Endometrial microvascular endothelial cells (primary cell): ENCODE data around the gene SMAGP. TPM values are rescaled to one million over a fixed set of nuclear protein-coding genes. Genes with fewer than 3 reads are reported as not detected.
"Not testable (repeated sequence)": the region's sequence is repeated elsewhere in the genome, so short reads cannot be mapped to it uniquely, and the experiment has no call there.

Experiments used
- in situ Hi-C: cut with HindIII; loops from 2 replicates; pipeline ENCODE4 v1.10.0; 2017; ENCODE audit warnings: low sequenced_read_pairs, low pct_unique_long_range_greater_than_20kb; ENCODE audit errors: inconsistent ontology term
- total RNA-seq: library from RNA; depleted of rRNA; stranded (reverse); fragments of >200 nt; gene quantifications from one replicate; pipeline ENCODE4 v1.2.3, GENCODE V29; 2015; ENCODE audit errors: inconsistent ontology term

SMAGP gene
- total RNA-seq, 1 donor from 2014 or later: 52.5 TPM

DNA sequence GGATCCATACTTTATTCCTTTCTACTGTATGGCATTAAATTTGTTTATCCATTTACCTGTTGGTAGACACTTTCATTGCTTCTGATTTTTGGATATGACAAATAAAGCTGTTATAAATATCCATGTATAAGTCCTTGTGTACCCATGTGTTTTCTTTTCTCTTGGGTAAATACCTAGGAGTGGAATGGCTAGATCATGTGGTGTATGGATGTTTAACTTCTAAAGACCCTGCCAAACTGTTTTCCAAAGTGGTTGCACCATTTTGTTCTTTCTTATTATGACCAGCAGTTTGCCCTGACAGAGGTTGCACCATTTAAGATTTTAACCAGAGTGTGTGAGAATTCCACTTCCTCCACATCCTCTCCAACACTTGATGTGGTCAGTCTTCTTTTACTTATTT is 37.6 kb downstream of the SMAGP start:
- in situ Hi-C loops: no loop called here

DNA sequence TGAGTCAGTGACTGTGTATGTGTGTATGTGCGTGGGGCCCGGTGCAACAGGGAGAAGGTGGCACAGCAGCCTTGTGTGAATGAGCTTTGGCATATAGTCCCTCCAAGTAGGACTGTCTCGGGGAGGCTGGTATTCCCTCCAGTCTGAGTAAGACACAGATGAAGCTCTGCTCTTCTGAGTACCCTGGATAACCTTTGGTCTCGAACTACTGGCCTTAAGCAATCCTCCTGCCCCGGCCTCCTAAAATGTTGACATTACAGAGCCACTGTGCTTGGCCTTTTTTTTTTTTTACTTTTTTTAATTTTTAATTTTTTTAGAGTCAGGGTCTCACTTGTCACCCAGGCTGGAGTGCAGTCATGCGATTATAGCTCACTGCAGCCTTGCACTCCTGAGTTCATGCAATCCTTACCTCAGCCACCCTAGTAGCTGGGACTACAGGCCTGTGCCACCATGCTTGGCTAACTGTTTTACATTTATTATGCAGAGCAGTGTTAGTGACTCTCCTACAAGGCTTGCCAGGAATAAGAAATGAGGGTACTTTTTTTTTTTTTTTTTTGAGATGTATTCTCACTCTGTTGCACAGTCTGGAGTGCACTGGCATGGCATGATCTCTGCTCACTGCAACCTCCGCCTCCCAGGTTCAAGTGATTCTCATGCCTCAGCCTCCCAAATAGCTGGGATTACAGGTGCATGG is 41.0 kb downstream of the SMAGP start:
- in situ Hi-C loops: no loop called here

DNA sequence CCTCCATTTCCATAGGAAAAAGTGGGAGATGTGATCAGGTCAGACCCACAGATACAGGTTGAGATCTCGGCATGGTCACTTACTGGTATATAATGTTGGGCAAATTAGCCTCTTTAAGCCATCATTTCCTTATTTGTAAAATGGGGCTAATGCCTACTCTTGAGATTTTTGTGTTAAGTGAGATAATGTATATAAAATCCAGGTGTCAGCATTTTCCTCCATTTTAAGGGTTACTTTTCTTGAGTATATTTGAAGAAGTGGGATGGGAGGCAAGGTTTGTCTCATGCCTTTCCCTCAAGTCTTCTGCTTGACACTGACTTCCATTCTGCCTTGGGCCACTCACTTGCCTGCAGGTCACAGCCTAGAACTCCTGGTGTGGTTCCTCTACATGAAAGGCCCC is 42.3 kb downstream of the SMAGP start:
- in situ Hi-C loops: no loop called here

DNA sequence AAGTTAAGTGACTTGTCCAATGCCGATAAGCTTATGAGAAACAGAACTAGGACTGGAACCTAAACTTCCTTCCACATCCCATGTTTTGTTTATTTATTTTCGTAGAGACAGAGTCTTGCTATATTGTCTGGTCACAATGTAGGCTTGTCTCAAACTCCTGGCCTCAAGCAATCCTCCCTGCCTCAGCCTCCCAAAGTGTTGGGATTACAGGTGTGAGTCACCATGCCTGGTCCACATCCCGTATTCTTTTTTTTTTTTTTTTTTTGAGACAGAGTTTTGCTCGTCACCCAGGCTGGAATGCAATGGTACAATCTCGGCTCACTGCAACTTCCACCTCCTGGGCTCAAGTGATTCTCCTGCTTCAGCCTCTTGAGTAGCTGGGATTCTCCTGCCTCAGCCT is 43.1 kb downstream of the SMAGP start:
- in situ Hi-C loops: not testable (repeated sequence)

DNA sequence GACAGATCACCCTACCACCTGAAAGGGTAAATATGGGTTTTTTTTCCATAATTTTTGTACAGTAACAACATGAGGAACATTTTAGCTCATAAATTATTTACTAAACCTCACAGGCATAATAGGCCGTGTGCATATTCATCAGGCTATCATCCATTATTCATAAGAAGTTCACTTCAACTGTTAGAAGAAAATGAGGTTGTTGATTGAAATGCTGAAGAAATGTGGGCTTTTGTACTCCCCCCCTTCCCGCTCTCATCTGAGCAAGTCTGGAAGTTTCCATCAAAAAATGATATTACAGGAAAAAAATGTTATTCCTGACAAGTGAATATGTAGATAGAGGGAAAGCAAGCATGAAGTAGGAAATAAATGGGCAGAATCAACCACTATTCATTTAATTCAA is 44.4 kb downstream of the SMAGP start:
- in situ Hi-C loops: no loop called here

DNA sequence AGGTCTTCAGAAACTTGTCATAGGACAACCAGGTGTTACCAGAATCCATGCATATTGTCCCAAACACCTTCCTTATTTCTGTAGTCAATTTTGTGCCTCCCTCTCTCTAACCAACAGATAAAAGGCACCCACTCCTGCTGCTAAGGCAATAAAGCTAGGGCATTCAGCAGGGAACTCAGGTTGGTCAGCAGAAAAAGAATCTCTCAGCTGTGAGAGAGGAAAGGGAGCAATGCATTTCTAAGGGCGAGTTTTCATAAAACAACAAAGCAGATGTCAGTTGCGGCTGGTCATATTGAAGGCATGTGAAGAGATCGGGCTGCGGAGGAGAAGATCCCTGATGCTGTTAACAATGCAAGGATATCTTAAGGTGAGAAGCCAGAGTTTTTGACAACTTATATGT is 45.0 kb downstream of the SMAGP start:
- in situ Hi-C loops: no loop called here

DNA sequence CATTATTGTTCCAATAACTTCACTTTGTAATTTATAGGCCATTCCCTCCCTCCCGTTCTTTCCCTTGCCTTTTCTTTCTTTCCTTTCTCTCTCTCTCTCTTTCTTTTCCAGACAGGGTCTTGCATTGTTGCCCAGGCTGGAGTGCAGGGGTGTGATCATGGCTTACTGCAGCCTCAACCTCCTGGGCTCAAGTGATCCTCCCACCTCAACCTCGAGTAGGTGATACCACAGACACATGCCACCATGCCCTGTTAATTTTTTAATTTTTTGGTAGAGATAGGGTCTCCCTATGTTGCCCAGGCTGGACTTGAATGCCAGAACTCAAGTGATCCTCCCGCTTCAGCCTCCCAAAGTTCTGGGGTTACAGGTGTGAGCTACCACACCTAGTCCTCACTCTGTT is 45.6 kb downstream of the SMAGP start:
- in situ Hi-C loops: no loop called here

DNA sequence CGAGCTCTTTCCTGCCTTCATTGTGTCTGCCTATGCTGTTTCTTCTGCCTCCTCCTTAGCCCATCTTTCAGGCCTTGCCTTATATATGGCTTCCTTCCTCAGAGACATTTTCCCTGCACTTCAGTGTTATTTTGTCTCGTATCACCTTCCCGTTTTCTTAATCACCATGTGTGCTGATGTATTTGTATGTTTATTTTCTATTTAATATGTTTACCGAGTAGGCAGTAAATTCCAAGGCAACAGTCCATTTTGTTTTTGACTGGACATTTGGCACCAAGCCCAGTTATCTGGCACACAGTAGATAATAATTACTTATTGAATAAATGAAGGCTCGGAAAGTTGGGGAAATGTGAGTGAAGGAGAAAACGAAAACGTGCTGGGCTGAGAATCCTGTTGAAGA is 47.8 kb downstream of the SMAGP start:
- in situ Hi-C loops: no loop called here

DNA sequence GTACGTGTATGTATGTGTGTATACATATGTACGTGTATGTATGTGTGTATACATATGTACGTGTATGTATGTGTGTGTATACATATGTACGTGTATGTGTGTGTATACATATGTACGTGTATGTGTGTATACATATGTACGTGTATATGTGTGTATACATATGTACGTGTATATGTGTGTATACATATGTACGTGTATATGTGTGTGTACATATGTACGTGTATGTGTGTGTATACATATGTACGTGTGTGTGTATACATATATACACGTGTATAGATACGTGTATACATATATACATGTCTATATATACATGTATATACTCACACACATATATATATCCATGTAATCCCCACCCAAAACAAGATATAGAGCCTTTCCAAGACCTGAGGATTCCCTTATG is 50.4 kb downstream of the SMAGP start:
- in situ Hi-C loops: not testable (repeated sequence)

DNA sequence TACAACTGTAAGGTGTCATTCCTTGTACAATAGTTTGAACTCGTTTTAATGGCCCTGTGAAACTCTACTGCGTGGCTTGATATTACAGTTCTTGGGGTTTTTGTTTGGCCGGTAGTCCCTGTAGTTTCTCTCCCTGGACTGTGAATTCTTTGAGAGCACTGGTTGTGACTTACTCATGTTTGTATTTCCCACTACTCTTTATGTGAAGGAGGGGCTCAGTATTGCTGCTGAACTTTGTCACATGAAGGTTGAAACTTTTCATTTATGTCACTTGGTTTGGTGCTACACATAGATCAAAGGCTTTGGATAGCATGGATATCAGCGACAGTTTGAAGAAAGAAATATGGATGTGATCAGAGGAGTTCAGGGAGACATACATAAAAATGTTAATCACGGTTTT is 50.9 kb downstream of the SMAGP start:
- in situ Hi-C loops: no loop called here

DNA sequence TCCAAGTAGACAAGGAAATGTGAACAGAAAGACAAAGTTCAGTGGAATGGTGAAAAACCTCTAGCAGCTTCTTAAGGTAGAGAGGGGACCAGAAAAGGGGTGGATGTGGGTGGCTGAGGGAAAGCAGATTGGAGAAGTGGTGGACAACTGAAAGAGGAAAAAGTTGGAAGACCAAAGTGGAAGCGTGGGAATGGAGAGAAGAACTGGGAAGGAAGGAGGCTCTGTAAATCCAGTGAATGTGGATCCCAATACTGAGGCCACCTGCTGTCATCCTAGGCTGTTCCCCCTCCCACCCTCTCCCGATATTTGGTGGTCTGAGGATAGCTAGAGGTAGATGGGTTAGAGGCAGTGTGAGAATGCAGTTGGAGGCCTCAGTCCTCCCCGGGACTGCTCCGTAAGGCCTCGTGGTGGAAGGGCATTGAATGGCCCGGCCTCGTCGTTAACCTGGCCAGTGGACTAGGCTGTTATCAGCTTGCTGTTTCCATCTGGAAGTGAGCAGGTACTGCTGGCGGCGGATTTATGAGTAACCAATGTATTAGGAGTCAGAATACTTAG is 51.5 kb downstream of the SMAGP start:
- in situ Hi-C loops: no loop called here

DNA sequence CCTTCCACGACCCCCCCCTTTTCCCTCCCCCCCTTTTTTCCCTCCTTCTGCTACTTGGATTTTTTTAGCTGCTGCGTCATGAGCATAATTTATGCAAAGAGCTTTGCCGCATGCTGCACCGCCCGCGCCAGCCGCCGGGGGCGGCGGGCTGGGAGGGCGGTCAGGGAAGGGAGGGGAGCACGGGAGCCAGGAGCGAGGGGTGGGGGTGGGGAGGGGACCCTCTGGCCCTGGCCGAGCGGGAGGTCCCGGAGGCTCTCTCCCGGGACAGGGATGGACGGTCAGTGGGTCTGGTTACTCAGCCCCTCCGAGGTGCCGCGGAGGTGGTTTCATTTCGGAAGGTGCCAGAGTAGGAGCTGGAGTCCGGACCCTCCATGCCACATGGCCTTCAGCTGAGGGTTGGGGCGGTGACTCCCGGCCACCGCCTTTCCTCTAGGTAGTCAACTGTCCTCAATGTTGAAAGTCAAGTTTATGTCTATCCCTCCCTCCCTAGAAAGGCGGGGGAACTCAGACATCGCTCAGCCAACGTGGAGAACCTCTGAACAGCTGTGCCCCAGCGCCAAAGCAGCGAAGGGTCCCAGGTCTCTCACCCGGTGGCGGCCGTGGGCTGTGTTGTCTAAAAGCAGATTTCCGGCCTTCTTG is 52.1 kb downstream of the SMAGP start, which contains the start of gene POU6F1:
TSS of gene POU6F1 (minus strand) at position 95 of the 639 bp plus-strand sequence. CDS start 11,226 bp downstream, outside the sequence.
- in situ Hi-C loops: no loop called here

DNA sequence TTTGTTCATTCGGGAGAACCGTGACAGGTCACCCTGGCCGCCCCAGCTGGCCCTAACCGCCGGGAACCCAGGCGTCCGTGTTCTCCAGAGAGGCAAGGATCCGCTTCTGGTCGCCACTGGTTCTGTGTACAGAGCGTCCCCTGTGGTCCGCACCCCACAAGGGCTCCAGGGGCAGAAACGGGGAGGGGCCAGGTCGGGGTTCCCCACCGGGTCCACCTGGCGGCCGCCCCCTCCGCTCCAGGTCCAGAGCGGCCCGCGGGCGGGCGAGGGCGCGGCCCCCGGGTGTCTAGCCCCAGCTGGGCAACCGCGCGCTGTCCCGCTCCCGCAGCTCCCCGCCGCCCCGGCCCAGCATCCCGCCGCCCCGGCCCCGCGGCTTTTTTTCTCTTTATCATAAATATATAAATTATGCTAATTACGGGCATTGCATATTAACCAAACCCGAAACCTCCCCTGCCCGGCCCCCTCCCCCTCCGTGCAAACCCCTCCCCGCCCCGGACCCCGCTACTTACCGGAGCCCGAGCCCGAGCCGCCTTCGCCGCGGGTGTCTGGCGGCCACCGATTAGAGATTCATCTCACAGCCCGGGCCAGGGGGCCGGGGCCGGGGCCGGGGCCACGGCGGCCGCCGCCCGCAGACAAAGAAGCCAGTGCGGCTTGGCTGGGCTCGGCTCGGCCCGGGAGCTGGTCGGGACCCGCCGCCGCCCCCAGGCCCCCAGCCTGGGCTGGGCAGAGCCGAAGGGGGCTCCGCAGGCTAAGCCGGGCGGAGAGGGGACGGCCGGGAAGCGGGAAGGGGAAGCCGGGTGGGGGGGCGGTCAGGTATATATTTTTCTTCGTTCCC is 52.9 kb downstream of the SMAGP start:
- in situ Hi-C loops: no loop called here

DNA sequence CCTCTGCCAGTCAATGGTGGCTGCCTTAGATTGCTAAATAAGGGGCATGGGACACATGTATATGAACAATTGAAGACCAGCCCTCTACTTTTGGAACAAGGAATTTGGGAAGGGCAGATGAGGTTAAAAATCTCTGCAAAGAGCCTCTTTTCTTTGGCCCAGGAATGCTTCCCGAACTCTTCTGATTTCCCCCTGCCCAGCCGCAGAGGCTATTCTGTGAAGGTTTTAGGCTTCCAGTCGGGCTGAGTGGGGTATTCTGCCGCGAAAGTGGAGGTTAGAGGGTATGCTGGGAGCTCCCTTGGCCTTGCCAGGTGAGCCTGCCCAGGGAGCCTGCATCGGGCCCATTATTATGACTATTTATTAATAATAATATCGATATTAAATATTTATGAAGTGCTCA is 53.6 kb downstream of the SMAGP start:
- in situ Hi-C loops: no loop called here

DNA sequence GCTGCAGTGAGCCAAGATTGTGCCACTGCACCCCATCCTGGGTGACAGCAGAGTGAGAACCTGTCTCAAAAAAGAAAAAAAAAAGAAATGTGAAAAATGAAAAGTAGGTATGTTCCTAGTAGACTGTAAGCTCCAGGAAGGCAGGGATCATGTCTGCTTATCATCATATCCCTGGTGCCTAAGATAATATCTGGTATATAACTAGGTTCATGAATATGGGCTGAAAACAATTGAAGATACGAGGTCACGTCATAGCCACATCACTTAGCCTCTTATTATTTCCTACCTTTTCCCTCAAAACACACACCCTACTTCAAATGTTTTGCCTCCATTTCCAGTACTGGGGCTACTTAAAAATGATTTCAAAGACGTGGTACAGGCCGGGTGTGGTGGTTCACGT is 55.3 kb downstream of the SMAGP start:
- in situ Hi-C loops: no loop called here

DNA sequence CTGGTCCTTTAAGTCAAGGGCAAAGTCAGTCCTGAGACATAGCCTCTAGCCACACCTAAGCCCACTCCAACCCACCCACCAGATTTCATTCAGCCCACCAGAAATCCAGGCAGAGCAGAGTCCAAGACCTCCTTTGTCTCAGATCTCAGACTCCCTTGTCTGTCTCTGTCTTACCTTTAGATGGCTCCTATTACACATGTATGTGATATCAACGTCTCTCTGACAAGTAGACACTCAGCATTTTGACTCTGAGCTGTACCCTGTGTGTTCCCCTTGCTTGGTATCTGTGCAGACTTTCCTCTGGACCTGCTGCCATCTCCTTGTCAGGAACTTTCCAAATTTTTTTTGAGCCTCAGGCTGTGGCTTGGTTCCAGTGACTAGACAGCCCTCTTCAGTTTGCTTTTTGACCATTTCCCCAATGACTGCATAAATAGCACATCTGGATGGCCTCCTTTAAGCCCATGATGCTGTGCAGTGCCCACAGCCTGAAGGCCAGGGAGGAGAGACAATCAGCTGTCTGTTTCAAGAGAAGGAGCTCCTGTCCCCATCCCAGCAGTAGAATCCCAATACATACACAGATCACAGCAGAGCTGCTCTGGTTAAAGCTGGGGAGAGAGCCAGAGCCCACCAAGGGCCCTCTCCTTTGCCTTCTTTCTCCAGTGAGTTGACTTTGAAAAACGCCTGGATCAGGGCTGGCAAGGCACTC is 59.4 kb downstream of the SMAGP start:
- in situ Hi-C loops: no loop called here

DNA sequence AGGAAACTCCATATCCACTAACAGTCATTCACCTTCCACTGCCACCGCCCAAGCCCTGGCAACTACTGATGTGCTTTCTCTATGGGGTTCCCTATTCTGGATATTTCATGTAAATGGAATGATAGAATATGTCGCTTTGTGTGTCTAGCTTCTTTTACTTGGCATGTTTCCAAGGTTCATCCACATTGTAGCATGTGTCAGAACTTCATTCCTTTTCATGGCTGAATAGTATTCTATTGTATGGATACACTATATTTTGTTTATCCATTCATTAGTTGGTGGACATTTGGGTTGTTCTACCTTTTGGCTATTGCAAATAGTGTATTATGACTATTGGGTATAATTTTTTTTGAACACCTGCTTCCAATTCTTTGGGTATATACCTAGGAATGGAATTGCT is 61.0 kb downstream of the SMAGP start:
- in situ Hi-C loops: no loop called here

DNA sequence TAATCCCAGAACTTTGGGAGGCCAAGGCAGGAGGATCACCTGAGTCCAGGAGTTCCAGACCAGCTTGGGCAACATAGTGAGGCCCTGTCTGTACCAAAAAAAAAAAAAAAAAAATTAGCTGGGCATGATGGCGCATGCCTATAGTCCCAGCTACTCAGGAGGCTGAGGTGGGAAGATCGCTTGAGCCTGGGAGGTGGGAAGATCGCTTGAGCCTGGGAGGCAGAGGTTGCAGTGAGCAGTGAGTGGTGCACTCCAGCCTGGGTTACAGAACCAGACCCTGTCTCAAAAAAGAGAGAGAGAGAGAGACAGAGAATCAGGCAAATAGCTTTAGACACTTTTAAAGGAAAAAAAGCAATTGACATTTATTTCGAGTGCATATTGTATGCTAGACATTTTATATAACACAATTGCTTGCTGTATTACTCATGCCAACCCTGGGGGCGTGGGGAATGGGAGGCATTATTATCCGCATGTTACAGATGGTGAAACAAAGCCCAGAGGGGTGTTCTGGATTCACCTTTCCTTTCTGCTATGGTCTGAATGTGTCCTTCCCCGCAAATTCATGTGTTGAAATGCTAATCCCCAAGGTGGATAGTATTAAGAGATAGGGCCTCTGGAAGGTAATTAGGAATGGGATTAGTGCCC is 62.1 kb downstream of the SMAGP start:
- in situ Hi-C loops: no loop called here

DNA sequence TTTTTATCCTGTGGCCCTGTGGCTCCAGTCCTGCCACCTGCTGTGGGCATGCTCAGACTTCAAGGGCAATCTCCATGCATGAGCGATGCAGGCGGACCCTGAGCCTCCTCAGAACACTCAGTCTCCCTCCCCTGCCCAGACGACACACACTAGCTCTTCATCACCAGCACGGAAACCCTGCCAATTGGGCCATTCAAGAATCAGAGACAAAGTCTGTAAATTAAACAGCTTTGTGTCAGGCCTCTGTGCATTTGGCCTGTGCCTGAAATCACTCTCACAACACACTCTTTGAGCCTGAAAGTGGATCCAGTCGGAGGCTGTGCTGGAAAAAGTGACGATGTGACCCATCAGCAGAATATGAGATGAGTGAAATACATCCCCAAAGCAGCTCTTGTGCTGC is 64.9 kb downstream of the SMAGP start:
- in situ Hi-C loops: no loop called here
